ENCODE measurements around the gene KIF1A. TPM values are rescaled to one million over a fixed set of nuclear protein-coding genes. Genes with fewer than 3 reads are reported as not detected.
"Not testable (repeated sequence)": the region's sequence is repeated elsewhere in the genome, so short reads cannot be mapped to it uniquely, and the experiment has no call there.

Gene KIF1A
- total RNA-seq, 1 donor from 2014 or later: 0.65 TPM

DNA sequence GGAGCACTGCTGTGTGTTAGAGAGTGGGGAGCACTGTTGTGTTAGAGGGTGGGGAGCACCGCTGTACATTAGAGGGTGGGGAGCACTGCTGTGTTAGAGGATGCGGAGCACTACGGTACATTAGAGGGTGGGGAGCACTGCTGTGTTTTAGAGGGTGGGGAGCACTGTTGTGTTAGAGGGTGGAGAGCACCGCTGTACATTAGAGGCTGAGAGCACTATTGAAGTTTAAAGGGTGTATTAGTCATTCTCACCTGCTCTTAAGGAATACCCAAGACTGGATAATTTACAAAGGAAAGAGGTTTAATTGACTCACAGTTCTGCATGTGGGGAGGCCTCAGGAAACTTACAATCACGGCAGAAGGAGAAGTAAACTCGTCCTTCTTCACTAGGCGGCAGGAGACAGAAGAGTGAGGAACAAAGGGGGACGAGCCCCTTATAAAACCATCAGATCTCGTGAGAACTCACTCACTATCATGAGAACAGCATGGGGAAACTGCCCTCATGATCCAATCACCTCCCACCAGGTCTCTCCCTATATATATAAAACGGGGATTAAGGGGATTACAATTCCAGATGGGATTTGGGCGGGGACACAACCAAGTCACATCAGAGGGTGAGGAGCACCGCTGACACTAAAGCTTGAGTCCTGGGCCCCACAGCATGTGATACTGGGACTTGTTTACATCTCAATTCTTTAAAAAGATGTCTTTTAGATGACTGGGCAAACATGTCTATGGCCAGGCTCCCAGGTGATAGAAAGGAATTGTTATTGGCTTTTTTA lies 29.1 kb upstream of the KIF1A start:
- no peak for DNase-seq
- no peak for ATAC-seq (ENCODE audit: poor library complexity)
- intact Hi-C loops (cut with DNase I): no loop called here

DNA sequence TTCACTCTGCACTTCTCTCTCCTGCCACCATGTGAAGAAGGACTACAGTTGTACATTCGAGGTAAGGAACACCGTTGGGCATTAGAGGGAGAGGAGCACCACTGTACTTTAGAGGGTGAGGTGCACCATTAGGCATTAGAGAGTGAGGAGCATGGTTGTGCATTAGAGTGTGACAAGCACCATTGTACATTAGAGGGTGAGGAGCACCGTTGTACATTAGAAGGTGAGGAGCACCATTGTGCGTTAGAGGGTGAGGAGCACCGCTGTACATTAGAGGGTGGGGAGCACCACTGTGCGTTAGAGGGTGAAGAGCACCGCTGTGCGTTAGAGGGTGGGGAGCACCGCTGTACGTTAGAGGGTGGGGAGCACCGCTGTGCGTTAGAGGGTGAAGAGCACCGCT lies 27.8 kb upstream of the KIF1A start:
- intact Hi-C loops (cut with DNase I): no loop called here

DNA sequence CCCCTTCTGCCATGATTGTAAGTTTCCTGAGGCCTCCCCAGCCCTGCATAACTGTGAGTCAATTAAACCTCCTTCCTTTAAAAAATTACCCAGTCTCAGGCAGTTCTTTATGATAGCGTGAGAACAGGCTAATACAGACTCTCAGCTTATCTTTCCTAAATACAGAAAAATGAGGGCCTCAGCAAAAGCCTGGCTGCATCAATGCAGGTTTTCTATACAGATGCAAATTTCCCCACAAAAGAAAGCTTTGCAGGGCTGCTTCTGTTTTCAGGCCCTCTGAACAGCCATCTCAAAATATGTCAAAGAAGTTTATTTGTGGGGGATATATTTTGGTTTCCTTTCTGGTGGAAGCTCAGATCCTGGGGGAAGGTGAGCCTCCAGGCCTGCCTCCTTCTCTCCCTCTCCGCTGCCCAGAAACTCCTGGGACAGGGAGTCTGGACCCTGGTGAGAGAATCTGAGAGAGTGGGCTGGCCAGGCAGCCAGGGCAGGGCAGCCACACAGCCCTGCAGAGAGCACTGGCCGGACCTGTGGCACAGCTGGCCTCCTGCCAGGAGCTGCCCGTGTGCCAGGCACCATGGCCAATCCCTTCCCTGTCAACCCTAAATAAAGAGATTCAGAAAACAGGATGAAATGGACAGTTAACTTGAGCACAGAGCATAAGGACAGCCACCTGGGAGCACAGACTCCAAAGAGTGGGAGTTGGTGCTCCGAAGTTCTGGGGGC lies 27.0 kb upstream of the KIF1A start:
- intact Hi-C loops (cut with DNase I): no loop called here

More for the DNA sequence above, 27.8 kb upstream of the KIF1A start:
- ATAC-seq (ENCODE audit: poor library complexity) (no peak), DNase-seq (no peak)

DNA sequence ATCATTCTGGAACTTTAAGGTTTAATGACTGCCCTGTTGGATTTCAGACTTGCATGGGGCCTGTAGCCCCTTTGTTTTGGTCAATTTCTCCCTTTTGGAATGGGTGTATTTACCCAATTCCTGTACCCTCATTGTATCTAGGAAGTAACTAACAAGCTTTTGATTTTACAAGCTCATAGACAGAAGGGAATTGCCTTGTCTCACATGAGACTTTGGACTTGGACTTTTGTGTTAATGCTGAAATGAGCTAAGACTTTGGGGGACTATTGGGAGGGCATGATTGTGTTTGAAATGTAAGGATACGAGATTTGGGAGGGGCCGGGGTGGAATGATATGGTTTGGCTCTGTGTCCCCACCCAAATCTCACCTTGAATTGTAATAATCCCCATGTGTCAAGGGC lies 26.3 kb upstream of the KIF1A start:
- ATAC-seq (ENCODE audit: poor library complexity); intact Hi-C loops (cut with DNase I); DNase-seq: not testable (repeated sequence)

More for the DNA sequence above, 27.0 kb upstream of the KIF1A start:
- DNase-seq: peak; percentile 62
- peak; percentile 57 for ATAC-seq (ENCODE audit: poor library complexity)

DNA sequence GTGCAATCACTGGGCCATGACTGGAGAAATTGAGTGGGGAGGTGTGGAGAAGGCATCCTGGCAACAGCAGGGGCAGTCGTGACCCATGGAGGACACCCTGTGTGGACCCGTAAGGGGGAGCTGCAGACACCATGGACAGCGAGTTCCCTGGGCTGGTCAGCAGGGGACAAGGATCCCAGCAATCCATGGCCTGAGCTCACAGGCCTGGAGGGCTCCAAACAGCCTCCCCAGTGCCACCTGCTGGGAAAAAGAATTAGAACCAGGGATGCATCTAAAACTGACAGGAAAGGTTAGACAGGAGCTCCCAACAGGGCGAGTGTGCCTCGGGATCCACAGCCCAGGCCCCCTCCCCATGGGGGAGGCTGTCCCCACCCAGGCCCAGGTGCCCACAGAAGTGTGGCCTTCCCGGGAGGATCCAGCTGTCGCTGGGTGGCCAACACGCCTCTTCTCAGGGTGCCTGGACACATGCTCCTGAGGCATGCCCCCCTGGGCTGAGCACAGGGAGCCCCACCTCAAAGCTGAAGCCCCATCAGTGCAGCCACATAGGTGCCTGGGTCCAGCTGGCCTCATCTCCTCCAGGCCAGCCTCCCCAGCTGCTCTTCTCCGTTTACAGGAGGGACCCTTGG lies 20.5 kb upstream of the KIF1A start:
- ATAC-seq (ENCODE audit: poor library complexity) (peak; percentile 84), DNase-seq (no peak)
- intact Hi-C loops (cut with DNase I): no loop called here

- DNase-seq: no peak
- intact Hi-C loops (cut with DNase I): no loop called here
- no peak for ATAC-seq (ENCODE audit: poor library complexity)
Measured at GRCh38 chr2:240839152-240840143, 19.4 kb upstream of the KIF1A start.

GRCh38 chr2:240837621-240838020 lies 17.6 kb upstream of the KIF1A start:
- no peak for DNase-seq
- intact Hi-C loops (cut with DNase I): no loop called here

GRCh38 chr2:240836781-240837467 lies 16.9 kb upstream of the KIF1A start:
- ATAC-seq (ENCODE audit: poor library complexity) (peak; percentile 57), DNase-seq (peak; percentile 76)
- intact Hi-C loops (cut with DNase I): no loop called here

More at GRCh38 chr2:240837621-240838020, 17.6 kb upstream of the KIF1A start:
- ATAC-seq (ENCODE audit: poor library complexity): no peak

- no peak for DNase-seq
- intact Hi-C loops (cut with DNase I): no loop called here
- no peak for ATAC-seq (ENCODE audit: poor library complexity)
Measured at GRCh38 chr2:240835528-240835927, 15.5 kb upstream of the KIF1A start.

- intact Hi-C loops (cut with DNase I): no loop called here
- no peak for ATAC-seq (ENCODE audit: poor library complexity)
- DNase-seq: no peak
Measured at GRCh38 chr2:240834377-240834975, 14.5 kb upstream of the KIF1A start.

DNA sequence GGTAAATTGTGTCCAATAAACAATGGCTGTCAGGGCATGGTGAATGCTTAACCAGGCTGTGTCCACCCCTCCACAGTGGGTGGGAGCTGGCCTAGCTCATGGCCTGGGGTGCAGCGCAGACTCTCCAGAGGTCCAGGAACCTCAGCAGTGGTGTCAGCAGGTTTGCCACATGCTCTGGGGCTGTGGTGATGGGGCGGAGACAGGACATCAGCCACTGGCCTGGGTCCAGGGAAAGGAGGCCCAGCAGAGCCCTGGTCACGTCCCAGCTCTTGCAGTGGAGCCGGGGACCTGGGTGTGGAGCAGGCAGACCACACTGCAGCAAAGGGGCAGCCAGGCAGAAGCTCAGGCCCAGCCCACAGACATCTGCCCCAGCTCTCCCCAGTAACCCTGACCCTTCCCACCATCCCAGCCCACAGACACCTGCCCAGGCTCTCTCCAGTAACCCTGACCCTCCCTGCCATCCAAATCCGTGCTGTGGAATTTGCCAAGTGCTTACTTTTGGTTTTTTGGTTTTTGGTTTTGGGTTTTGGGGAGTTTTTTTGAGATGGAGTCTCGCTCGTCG lies 13.8 kb upstream of the KIF1A start:
- DNase-seq: no peak
- intact Hi-C loops (cut with DNase I): no loop called here
- ATAC-seq (ENCODE audit: poor library complexity): no peak

DNA sequence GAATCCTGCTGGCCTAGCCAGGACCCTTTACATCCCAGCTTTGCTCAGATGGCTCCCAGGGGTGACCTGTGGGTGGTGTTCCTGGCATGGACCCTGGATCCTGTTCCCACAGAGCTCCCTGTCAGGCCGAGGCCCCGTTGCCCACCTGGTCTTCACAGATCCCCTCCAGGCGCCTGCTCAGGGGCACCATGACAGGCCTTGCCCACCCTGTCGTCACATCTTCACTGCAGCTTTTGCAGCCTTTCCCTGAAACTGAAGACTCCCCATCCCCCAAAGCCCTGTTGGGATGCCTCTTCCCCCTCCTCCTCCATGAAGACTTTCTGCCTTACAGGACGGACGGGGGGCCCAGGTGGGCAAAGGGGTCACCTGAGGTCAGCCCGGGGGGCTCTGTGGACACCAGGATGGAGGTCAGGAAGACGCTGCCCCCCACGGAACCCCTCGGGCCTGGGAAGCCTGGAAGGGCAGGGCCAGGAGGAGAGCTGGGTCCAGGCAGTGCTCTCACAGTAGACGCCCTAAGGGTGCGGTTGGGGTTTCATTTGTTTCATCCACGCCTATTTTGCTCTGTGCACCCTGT lies 13.0 kb upstream of the KIF1A start:
- ATAC-seq (ENCODE audit: poor library complexity): no peak
- no peak for DNase-seq
- intact Hi-C loops (cut with DNase I): no loop called here

- peak; percentile 83 for ATAC-seq (ENCODE audit: poor library complexity)
- intact Hi-C loops (cut with DNase I): no loop called here
- peak; percentile 93 for DNase-seq
Measured at GRCh38 chr2:240832205-240832727, 12.2 kb upstream of the KIF1A start.

- ATAC-seq (ENCODE audit: poor library complexity) (no peak), DNase-seq (no peak)
- intact Hi-C loops (cut with DNase I): no loop called here
Measured at GRCh38 chr2:240831594-240832204, 11.7 kb upstream of the KIF1A start.

- DNase-seq (no peak), ATAC-seq (ENCODE audit: poor library complexity) (no peak)
- intact Hi-C loops (cut with DNase I): no loop called here
Measured at GRCh38 chr2:240825476-240825875, 5.5 kb upstream of the KIF1A start.
